Neutrophil (primary cell): ENCODE data around the gene SELENOV.

Experiments
- H3K27ac ChIP-seq: fragments of 200-600 bp; sonication (generic); 2 replicates; pipeline ENCODE4 v1.5.1; 2016; ENCODE audit warnings: mild to moderate bottlenecking, moderate library complexity
- H3K27me3 ChIP-seq: fragments of 200-600 bp; sonication (generic); 2 replicates; pipeline ENCODE4 v1.6.0; 2016; ENCODE audit warnings: mild to moderate bottlenecking
- H3K36me3 ChIP-seq: fragments of 200-600 bp; sonication (generic); 2 replicates; pipeline ENCODE4 v1.5.1; 2017
- H3K4me1 ChIP-seq, 2 experiments: fragments of 200-600 bp in 1 of 2; sonication (generic) in 1 of 2; 1 replicate in 1 of 2; 2 replicates in 1 of 2; pipeline versions ENCODE4 v1.5.1 to v1.6.1; 2013 to 2016; ENCODE audit warnings: low read depth in 1 of 2, low read length in 1 of 2, mild to moderate bottlenecking in 1 of 2, moderate library complexity in 1 of 2; ENCODE audit not compliant: control insufficient read depth in 1 of 2, insufficient read depth in 1 of 2
- H3K4me3 ChIP-seq, 2 experiments: fragments of 200-600 bp in 1 of 2; sonication (generic) in 1 of 2; 1 replicate in 1 of 2; 2 replicates in 1 of 2; pipeline ENCODE4 v1.5.1; 2013 to 2016; ENCODE audit warnings: low read depth in 1 of 2, low read length in 1 of 2, mild to moderate bottlenecking in 1 of 2, moderate library complexity in 1 of 2
- H3K9me3 ChIP-seq: fragments of 200-600 bp; sonication (generic); 2 replicates; pipeline ENCODE4 v1.5.1; 2016
- TF ChIP-seq, protein P1 (sequence below): fragments of 200-600 bp; sonication (generic); IDR thresholded peaks from 2 replicates; pipeline ENCODE4 v1.5.1; 2016; ENCODE audit warnings: antibody characterized with exemption

Gene SELENOV

DNA sequence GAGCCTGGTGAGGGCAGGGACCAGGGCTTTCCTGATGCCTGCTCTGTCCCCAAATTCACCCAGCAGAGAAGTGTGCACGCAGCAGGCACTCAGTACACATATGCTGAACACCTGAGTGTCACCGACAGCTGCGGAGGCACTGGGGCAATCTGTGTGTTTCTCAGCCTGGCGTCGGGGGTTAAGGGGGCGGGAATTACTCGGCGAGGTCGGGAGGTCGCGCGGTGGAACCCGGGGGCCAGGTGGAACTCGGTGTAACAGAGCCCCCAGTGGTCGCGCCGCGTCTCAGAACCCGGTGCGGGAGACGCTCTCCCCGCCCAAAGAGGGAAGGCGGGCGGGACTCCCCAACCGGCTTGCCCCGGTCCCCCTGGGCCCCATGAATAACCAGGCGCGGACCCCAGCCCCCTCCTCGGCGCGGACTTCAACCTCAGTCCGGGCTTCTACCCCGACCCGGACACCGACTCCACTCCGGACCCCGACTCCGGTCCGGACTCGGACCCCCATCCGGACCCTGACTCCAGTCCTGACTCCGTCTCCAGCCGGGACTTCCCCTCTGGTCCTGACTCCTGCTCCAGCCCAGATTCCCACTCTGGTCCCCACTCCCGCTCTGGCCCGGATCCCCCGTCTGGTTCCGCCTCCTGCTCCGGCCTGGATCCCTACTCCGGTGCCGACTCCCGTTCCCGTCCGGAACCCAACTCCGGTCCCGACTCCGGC lies at the start of gene SELENOV:
Gene SELENOV (plus strand): TSS at position 300 of the 711 bp plus-strand sequence. CDS start 74 bp downstream, at position 374.
- H3K27ac ChIP-seq, result no peak within 1 kb of the TSS

DNA sequence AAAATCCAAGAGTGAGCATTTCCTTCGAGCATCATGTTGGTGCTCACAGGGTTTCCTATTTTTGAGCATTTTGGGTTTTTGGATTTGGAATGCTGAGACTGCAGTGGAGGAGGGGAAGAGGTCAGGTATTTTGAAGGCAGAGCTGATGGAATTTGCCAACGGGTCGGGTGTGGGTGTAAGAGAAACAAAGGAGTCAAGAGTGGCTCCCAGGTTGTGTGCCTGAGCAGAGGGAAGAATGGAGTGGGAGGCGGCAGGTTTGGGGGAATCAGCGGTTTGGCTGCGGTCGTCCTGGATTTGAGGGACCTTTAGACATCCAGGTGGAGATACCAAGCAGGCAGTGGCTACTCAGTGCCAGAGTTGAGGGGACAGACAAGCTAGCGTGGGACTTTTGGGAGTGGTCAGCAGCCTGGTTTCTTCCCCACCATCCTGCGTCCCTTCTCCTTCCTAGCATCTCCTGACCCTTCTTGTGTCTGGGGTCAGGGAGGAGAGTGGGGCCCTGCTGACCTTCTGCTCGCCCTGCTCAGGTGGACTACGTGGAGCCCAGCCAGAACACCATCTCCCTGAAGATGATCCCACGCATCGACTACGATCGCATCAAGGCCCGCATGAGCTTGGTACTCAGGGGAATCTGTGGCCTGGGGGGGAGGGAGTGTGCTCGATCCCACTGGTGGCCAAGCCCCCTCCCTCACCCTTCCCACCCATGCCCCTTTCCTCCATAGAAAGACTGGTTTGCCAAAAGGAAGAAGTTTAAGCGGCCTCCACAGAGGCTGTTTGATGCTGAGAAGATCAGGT lies 48.8 kb upstream of the SELENOV start:
- H3K27ac ChIP-seq, result no peak overlapping the region
- no peaks in the 10 kb centered on the region for H3K9me3 ChIP-seq
- no peaks in the 10 kb centered on the region for H3K4me1 ChIP-seq
- H3K27me3 ChIP-seq, result no peaks in the 10 kb centered on the region
- TF ChIP-seq, protein P1, sequence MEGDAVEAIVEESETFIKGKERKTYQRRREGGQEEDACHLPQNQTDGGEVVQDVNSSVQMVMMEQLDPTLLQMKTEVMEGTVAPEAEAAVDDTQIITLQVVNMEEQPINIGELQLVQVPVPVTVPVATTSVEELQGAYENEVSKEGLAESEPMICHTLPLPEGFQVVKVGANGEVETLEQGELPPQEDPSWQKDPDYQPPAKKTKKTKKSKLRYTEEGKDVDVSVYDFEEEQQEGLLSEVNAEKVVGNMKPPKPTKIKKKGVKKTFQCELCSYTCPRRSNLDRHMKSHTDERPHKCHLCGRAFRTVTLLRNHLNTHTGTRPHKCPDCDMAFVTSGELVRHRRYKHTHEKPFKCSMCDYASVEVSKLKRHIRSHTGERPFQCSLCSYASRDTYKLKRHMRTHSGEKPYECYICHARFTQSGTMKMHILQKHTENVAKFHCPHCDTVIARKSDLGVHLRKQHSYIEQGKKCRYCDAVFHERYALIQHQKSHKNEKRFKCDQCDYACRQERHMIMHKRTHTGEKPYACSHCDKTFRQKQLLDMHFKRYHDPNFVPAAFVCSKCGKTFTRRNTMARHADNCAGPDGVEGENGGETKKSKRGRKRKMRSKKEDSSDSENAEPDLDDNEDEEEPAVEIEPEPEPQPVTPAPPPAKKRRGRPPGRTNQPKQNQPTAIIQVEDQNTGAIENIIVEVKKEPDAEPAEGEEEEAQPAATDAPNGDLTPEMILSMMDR, result no peak
- H3K4me3 ChIP-seq, result no peak overlapping the region
- peaks cover 86% of the 10 kb centered on the region for H3K36me3 ChIP-seq

More for the DNA sequence above, at the start of gene SELENOV:
- peaks cover 92% of the 10 kb centered on the region for H3K27me3 ChIP-seq
- no peaks in the 10 kb centered on the region for H3K9me3 ChIP-seq
- TF ChIP-seq, protein P1, result no peak
- no peaks in the 10 kb centered on the region for H3K4me1 ChIP-seq
- no peaks in the 10 kb centered on the region for H3K36me3 ChIP-seq
- no peak within 1 kb of the TSS for H3K4me3 ChIP-seq

- no peaks in the 10 kb centered on the region for H3K27me3 ChIP-seq
These were observed 47.0 kb upstream of the SELENOV start for GRCh38 chr19:39467941-39468340.

DNA sequence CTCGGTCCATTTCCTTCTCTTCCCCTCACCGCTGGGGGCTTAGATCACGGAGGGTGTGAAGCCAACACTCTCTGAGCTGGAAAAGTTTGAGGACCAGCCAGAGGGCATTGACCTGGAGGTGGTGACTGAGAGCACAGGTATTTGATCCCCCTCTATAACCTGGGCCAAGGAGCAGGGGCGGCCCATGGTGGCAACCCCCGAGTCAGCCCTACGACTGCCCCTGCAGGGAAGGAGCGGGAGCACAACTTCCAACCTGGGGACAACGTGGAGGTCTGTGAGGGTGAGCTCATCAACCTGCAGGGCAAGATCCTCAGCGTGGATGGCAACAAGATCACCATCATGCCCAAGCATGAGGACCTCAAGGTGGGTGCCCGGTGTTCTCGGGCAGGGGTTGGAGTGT lies 45.9 kb upstream of the SELENOV start:
- TF ChIP-seq, protein P1, result no peak
- no peaks in the 10 kb centered on the region for H3K27me3 ChIP-seq
- no peak overlapping the region for H3K27ac ChIP-seq
- H3K4me1 ChIP-seq, result no peaks in the 10 kb centered on the region
- H3K9me3 ChIP-seq, result no peaks in the 10 kb centered on the region
- H3K36me3 ChIP-seq, result peaks cover 100% of the 10 kb centered on the region
- H3K4me3 ChIP-seq, result no peak overlapping the region

More at GRCh38 chr19:39467941-39468340, 47.0 kb upstream of the SELENOV start:
- TF ChIP-seq, protein P1, result no peak
- H3K4me1 ChIP-seq, result no peaks in the 10 kb centered on the region
- H3K9me3 ChIP-seq, result no peaks in the 10 kb centered on the region
- no peak overlapping the region for H3K4me3 ChIP-seq
- H3K36me3 ChIP-seq, result peaks cover 91% of the 10 kb centered on the region
- H3K27ac ChIP-seq, result no peak overlapping the region

GRCh38 chr19:39469567-39469966 lies 45.4 kb upstream of the SELENOV start:
- no peaks in the 10 kb centered on the region for H3K27me3 ChIP-seq
- H3K4me1 ChIP-seq, result no peaks in the 10 kb centered on the region
- peaks cover 100% of the 10 kb centered on the region for H3K36me3 ChIP-seq
- no peak overlapping the region for H3K4me3 ChIP-seq
- no peak overlapping the region for H3K27ac ChIP-seq
- TF ChIP-seq, protein P1, result no peak
- no peaks in the 10 kb centered on the region for H3K9me3 ChIP-seq
